Measurements from ENCODE around the gene GATM. TPM values are rescaled to one million over a fixed set of nuclear protein-coding genes. Genes with fewer than 3 reads are reported as not detected.

GATM gene
- polyA plus RNA-seq, 1 donor (not counting 4 experiments of a cell fraction or from before 2014, with no cell fraction given) = 0.60 TPM

DNA sequence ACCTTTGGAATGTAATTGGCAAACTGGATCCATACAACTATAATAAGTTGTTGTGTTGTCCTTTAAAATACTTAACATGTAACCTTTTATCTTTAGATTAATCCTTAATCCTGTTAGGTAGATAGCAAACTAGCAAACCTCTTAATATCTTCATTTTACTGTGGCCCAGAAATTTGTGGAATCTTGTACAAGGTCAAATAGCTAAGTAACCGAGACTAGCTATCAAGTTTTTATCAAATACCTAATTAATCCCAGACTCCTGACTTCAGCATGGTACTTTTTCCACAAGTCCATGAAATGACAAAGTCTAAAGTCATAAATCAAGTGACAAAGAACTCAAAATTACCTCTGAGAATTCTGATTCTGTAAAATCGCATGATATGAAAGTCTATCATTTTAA lies 4.4 kb downstream of the GATM start:
- Histone ChIP-seq H3K4me2 (ENCODE audit: control insufficient read depth, extremely low read depth, insufficient read depth, low read depth, low read length) (no peak overlapping the region), H3K9me3 (ENCODE audit: control insufficient read depth, low read depth, low read length) (no peaks in the 10 kb centered on the region), H3K27ac (ENCODE audit: control insufficient read depth, insufficient read depth, low read length) (no peak overlapping the region), H2AFZ (ENCODE audit: control insufficient read depth, low read length) (no peak overlapping the region), H3K4me1 (ENCODE audit: control insufficient read depth, extremely low read depth, insufficient read depth, low read length) (peaks cover 9% of the 10 kb centered on the region), H3K79me2 (ENCODE audit: control insufficient read depth, insufficient read depth, low read length) (no peaks in the 10 kb centered on the region), H3K27me3 (ENCODE audit: control insufficient read depth, extremely low read depth, insufficient read depth, low read length) (peaks cover 37% of the 10 kb centered on the region), H3K36me3 (ENCODE audit: control insufficient read depth in 2 of 2, extremely low read depth in 1 of 2, insufficient read depth in 2 of 2, low read length in 2 of 2) (no peaks in the 10 kb centered on the region), H3K4me3 (ENCODE audit: control insufficient read depth in 2 of 3, extremely low read depth in 1 of 3, insufficient read depth in 2 of 3, low read depth in 1 of 3, low read length in 3 of 3) (no peak overlapping the region), H4K20me1 (ENCODE audit: control insufficient read depth, extremely low read depth, insufficient read depth, low read length) (no peaks in the 10 kb centered on the region), H3K9me1 (ENCODE audit: control insufficient read depth, extremely low read depth, insufficient read depth, low read length) (no peaks in the 10 kb centered on the region), H3K9ac (ENCODE audit: control insufficient read depth, extremely low read depth, insufficient read depth, low read length) (no peak overlapping the region)
- FAIRE-seq (no peak), DNase-seq (ENCODE audit: low read depth, low spot score) (no peak)
- dilution Hi-C loops (cut with MboI; ENCODE audit: extremely low pct_ligation_motif_present, low sequenced_read_pairs) = no loop called here
- TF ChIP-seq, protein P1, sequence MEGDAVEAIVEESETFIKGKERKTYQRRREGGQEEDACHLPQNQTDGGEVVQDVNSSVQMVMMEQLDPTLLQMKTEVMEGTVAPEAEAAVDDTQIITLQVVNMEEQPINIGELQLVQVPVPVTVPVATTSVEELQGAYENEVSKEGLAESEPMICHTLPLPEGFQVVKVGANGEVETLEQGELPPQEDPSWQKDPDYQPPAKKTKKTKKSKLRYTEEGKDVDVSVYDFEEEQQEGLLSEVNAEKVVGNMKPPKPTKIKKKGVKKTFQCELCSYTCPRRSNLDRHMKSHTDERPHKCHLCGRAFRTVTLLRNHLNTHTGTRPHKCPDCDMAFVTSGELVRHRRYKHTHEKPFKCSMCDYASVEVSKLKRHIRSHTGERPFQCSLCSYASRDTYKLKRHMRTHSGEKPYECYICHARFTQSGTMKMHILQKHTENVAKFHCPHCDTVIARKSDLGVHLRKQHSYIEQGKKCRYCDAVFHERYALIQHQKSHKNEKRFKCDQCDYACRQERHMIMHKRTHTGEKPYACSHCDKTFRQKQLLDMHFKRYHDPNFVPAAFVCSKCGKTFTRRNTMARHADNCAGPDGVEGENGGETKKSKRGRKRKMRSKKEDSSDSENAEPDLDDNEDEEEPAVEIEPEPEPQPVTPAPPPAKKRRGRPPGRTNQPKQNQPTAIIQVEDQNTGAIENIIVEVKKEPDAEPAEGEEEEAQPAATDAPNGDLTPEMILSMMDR (optimal IDR thresholded peaks at IDR 0.05 in 1 of 3, IDR thresholded peaks at IDR 0.05 in 1 of 3, conservative IDR thresholded peaks at IDR 0.05 in 1 of 3; ENCODE audit: extremely low read depth in 1 of 3, insufficient read depth in 2 of 3, low read length in 3 of 3) = no peak
- TF ChIP-seq EZH2 (IDR thresholded peaks at IDR 0.05; ENCODE audit: low read length) = no peak

DNA sequence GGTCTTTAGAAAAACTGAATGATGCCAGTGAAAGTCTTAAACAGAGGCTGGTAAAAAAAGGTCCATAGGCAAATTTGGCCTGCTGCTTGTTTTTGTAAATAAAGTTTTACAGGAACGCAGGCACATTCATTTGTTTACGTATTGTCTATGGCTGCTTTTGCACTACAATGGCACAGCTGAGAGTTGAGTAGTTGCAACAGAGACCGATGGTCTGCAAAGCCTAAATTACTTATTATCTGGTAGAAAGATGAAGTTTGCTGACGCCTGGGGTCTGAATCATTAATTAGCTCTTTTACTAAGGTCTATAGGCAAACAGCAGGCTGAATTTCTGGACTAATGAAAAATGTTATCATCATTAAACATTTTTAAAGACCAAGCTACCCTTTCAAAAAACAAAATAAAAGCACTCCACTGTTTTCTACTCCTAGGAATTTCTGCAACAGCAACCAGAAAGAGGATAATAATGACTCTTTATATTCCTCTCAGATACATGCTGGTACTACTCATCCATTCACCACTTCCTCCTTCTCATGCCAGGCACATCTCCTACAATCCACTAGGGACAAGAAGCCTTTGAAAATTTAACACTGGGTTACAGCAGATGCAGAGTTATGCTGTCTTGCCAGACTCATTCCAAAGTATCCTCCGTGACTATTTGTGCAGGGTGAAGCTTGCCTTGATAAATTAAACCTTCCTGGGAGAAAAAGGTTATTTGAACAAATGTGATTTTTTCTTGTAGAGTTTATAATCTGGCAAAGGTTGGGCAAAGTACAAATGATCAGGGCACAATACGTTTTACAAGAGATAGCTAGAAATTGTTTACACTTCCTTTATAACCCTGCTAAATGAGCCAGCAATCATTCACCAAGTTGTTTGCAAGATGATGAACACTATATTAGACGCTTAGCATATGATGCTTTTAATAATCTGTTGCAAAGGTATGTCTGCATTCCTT lies 6.0 kb downstream of the GATM start:
- peaks cover 21% of the 10 kb centered on the region for H3K27me3 ChIP-seq (ENCODE audit: control insufficient read depth, extremely low read depth, insufficient read depth, low read length)
- no peaks in the 10 kb centered on the region for H4K20me1 ChIP-seq (ENCODE audit: control insufficient read depth, extremely low read depth, insufficient read depth, low read length)
- no peaks in the 10 kb centered on the region for H3K36me3 ChIP-seq (ENCODE audit: control insufficient read depth in 2 of 2, extremely low read depth in 1 of 2, insufficient read depth in 2 of 2, low read length in 2 of 2)
- no peak overlapping the region for H3K9ac ChIP-seq (ENCODE audit: control insufficient read depth, extremely low read depth, insufficient read depth, low read length)
- dilution Hi-C loops (cut with MboI; ENCODE audit: extremely low pct_ligation_motif_present, low sequenced_read_pairs) = no loop called here
- peaks cover 2% of the 10 kb centered on the region for H3K4me1 ChIP-seq (ENCODE audit: control insufficient read depth, extremely low read depth, insufficient read depth, low read length)
- FAIRE-seq (no peak), DNase-seq (ENCODE audit: low read depth, low spot score) (no peak)
- H3K9me3 ChIP-seq (ENCODE audit: control insufficient read depth, low read depth, low read length) = no peaks in the 10 kb centered on the region
- no peaks in the 10 kb centered on the region for H3K79me2 ChIP-seq (ENCODE audit: control insufficient read depth, insufficient read depth, low read length)
- H3K27ac ChIP-seq (ENCODE audit: control insufficient read depth, insufficient read depth, low read length) = no peak overlapping the region
- no peaks in the 10 kb centered on the region for H3K9me1 ChIP-seq (ENCODE audit: control insufficient read depth, extremely low read depth, insufficient read depth, low read length)
- TF ChIP-seq, protein P1 (optimal IDR thresholded peaks at IDR 0.05 in 1 of 3, IDR thresholded peaks at IDR 0.05 in 1 of 3, conservative IDR thresholded peaks at IDR 0.05 in 1 of 3; ENCODE audit: extremely low read depth in 1 of 3, insufficient read depth in 2 of 3, low read length in 3 of 3) = peak in 1 of 3 experiments; percentile 20
- no peak for TF ChIP-seq EZH2 (IDR thresholded peaks at IDR 0.05; ENCODE audit: low read length)
- no peak overlapping the region for H3K4me2 ChIP-seq (ENCODE audit: control insufficient read depth, extremely low read depth, insufficient read depth, low read depth, low read length)
- H3K4me3 ChIP-seq (ENCODE audit: control insufficient read depth in 2 of 3, extremely low read depth in 1 of 3, insufficient read depth in 2 of 3, low read depth in 1 of 3, low read length in 3 of 3) = no peak overlapping the region
- H2AFZ ChIP-seq (ENCODE audit: control insufficient read depth, low read length) = no peak overlapping the region
